SK-N-SH treated with all-trans-retinoic acid at 6 μM for 48 hours (cell line): Measurements from ENCODE around the gene BRCA2.

Source experiments
- BACH2 ChIP-seq: fragments of 250-450 bp; sonication (Bioruptor Pico); IDR thresholded peaks from 2 replicates; pipeline ENCODE4 v1.9.0; 2021; ENCODE audit warnings: mild to moderate bottlenecking, borderline replicate concordance
- GLIS3 ChIP-seq: fragments of 250-450 bp; sonication (Bioruptor Pico); IDR thresholded peaks from 2 replicates; pipeline ENCODE4 v1.5.0; 2020; ENCODE audit warnings: mild to moderate bottlenecking, moderate library complexity
- PATZ1 ChIP-seq: fragments of 250-450 bp; sonication (Bioruptor Pico); IDR thresholded peaks from 2 replicates; pipeline ENCODE4 v1.8.0; 2020; ENCODE audit warnings: mild to moderate bottlenecking, moderate library complexity, borderline replicate concordance
- ZNF565 ChIP-seq: fragments of 450-650 bp; formaldehyde crosslinking; conservative IDR thresholded peaks from 2 replicates; pipeline ENCODE4 v1.5.0; 2020; ENCODE audit warnings: low read depth, mild to moderate bottlenecking, moderate library complexity
- ZNF8 ChIP-seq: fragments of 450-650 bp; formaldehyde crosslinking; IDR thresholded peaks from 2 replicates; pipeline ENCODE4 v1.5.0; 2020; ENCODE audit warnings: mild to moderate bottlenecking, moderate library complexity

- TF ChIP-seq BACH2 (CRISPR knock-in tag) (no peak), PATZ1 (CRISPR knock-in tag) (no peak), ZNF8 (CRISPR knock-in tag) (no peak), GLIS3 (no peak), ZNF565 (no peak)
These were observed 74.7 kb downstream of the BRCA2 start for GRCh38 chr13:32390048-32390447.
